GM18526 (cell line): Measurements from ENCODE around the gene ABI3.
A peak's percentile ranks its signal among the peaks of the same experiment; 100 is the strongest.

ENCODE experiments used
- POLR2A ChIP-seq: IDR thresholded peaks from 3 replicates; pipeline ENCODE4 v1.6.1; 2011; ENCODE audit not compliant: insufficient read length; ENCODE audit errors: extremely low read depth

The ABI3 gene, protein sequence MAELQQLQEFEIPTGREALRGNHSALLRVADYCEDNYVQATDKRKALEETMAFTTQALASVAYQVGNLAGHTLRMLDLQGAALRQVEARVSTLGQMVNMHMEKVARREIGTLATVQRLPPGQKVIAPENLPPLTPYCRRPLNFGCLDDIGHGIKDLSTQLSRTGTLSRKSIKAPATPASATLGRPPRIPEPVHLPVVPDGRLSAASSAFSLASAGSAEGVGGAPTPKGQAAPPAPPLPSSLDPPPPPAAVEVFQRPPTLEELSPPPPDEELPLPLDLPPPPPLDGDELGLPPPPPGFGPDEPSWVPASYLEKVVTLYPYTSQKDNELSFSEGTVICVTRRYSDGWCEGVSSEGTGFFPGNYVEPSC

DNA sequence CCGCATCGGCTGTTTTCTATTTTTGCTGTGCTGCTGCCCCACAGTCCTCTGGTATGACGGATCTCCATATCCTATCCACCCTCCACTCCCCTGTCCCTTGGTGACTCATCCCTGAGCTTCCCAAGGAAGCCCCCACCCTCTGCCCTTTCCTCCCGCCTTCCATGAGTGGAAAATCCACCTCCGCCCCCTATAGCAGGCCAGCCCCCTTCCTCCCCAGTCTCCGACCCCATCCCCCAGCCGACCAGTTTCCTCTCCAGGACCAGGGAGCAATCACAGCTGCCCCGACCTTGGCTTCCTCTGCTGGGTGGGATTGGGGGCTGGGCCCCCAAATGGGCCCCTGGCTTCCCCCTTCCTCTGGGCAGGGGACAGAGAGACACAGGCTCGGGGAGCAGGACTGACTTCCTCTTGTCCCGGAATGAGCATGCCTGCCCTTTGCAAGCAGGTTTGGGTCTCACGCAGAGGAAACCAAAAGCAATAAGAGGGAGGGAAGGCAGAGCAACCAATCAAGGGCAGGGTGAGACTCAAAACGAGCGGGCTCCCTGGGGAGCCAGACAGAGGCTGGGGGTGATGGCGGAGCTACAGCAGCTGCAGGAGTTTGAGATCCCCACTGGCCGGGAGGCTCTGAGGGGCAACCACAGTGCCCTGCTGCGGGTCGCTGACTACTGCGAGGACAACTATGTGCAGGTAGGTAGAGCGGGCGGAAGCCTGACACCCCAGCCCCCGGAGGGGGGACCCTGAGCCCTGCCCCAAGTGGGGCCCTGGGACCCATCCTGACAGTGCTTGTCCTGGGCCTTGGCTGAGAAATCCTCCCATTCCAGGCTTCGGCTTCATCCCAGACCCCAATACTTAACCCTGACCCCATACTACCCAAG lies at the start of gene ABI3, which contains the start of gene GNGT2:
TSS of gene ABI3 (plus strand) at position 550 of the 872 bp plus-strand sequence. CDS start at position 568, 18 bp downstream.
TSS of gene GNGT2 (minus strand) at position 417 of the 872 bp plus-strand sequence. CDS start 3,152 bp downstream, outside the sequence.
- peak; percentile 97 for TF ChIP-seq POLR2A

- TF ChIP-seq POLR2A = no peak
These were observed 47.6 kb upstream of the ABI3 start for GRCh38 chr17:49162866-49163265.

DNA sequence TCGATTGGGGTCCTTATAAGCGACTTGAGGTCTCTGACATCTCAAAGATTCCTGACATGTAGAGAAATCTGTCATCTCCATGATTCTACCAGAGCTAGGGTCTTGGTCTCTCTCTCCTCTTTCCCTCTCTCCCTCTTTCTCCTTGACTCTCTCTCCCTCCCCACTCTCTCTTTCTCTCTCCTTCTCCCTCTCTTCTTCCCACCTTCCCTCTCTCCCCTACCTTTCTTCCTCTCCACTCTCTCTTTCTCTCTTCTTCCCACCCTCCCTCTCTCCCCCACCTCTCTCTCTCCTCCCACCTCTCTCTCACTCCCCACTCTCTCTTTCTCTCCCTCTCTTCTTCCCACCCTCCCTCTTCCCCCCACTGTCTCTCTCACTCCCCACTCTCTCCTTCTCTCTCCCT lies 45.4 kb upstream of the ABI3 start:
- no peak for TF ChIP-seq POLR2A

DNA sequence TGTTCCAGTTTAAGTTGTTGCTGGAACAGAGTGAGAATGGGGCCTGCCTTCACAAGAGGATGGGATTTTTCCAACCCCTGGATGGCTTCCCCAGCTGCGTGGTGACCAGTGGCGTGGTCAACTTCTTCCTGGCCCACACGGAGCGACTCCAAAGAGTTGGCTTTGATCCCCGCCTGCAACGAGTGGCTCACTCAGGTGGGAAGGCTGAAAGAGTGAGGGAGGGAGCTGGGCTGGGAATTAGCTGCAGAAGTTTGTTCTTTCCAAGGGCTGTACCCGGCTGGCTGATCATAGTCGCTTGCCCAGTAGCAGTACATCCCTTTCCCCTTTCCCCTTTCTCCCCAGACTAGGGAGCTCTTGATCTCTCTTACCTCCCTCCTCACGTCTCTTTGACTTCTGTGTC lies 41.8 kb upstream of the ABI3 start:
- no peak for TF ChIP-seq POLR2A

GRCh38 chr17:49170216-49170615 lies 40.3 kb upstream of the ABI3 start:
- TF ChIP-seq POLR2A = no peak

GRCh38 chr17:49180303-49180702 lies 30.2 kb upstream of the ABI3 start:
- TF ChIP-seq POLR2A = no peak

GRCh38 chr17:49180998-49181635 lies 29.4 kb upstream of the ABI3 start:
- no peak for TF ChIP-seq POLR2A

DNA sequence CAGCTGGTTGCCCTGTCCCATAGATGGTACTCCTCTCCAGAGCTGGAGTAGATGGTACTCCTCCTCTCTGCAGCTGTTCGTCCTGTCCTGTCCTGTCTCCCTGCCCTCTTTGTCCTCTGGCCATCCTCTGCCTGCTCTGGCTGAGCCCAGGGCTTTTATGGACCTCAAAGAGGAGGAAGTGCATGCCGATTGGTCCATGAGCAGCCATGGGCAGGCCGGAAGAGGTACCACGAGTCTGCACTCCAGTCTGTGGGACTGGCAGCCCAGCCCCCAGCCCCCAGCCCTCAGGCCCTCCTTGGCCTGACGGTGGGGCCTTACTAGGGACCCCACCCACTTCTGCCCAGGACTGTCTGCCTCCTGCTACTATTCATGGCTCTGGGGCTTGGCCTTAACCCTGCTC lies 27.2 kb upstream of the ABI3 start:
- TF ChIP-seq POLR2A = no peak

DNA sequence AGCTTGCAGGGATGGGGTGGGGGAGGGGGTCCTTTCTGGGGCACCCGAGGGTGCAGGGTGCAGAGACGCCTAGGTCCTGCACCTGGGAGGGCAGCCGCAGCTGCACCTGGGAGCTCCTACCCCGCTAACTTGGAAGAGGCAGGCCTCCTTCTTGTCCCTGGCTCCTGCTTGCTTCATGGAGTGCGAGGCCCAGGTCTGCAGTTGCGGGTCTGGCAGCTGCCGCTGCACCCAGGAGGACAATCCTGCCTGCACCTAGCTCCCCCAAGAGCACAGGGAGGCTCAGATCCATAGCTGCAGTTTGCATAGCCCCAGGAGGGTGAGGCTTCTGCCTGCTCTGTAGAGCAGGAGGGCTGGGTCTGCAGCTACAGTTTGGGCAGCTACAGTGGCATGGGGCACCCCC lies 26.7 kb upstream of the ABI3 start:
- no peak for TF ChIP-seq POLR2A

DNA sequence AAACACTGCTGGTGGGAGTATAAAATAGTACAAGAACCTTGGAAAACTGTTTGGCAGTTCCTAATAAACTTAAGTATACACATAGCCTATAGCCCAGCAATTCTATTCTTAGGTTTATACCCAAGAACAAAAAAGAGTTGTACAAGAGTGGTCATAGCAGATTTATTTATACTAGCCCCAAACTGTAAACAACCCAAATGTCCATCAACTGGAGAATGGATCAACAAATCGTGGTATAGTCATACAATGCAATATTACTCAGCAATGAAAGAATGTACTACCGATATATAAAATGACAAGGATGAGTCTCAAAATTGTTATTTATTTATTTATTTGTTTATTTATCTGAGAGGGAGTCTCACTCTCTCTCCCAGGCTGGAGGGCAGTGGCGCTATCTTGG lies 23.2 kb upstream of the ABI3 start:
- no peak for TF ChIP-seq POLR2A

GRCh38 chr17:49190932-49191331 lies 19.6 kb upstream of the ABI3 start:
- no peak for TF ChIP-seq POLR2A

DNA sequence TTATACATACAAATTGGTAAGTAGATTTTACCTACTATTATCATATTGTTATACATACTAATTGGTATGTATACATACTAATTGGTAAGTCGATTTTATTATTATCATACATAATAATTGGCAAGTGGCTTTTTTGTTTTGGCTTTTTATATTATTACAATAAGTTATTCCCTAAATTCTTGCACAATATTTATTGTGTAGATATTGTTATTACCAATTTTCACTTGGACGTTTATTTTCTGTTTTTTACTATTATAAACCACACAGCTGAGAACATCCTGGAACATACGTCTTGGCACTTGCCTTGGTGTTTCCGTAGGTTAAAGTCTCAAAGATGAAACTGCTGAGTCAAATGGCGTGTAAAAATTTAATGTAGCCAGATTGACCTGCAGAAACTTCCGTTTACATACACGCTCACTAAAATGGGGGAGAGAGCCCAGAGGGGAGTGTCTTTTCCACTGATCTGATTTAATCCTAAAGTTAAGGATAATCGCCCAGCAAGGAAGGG lies 19.0 kb upstream of the ABI3 start:
- TF ChIP-seq POLR2A = no peak

- TF ChIP-seq POLR2A = peak; percentile 10
These were observed 18.4 kb upstream of the ABI3 start for GRCh38 chr17:49191917-49192741.

GRCh38 chr17:49193513-49194296 lies 16.8 kb upstream of the ABI3 start:
- peak; percentile 18 for TF ChIP-seq POLR2A
